HFF-Myc (cell line): ENCODE data around the gene PON3.
"Not testable (repeated sequence)": the region's sequence is repeated elsewhere in the genome, so short reads cannot be mapped to it uniquely, and the experiment has no call there.

Experiments used
- DNase-seq: peaks from one replicate; pipeline ENCODE4 v3.0.0-alpha.2; 2011; ENCODE audit warnings: low read depth; ENCODE audit errors: extremely low read depth
- H3K4me3 ChIP-seq: replicated peaks from 2 replicates; pipeline ENCODE4 v1.5.1; 2011; ENCODE audit warnings: low read depth, mild to moderate bottlenecking, control low read depth, low read length
- TF ChIP-seq, protein P1 (sequence below): IDR thresholded peaks from 2 replicates; pipeline ENCODE4 v1.5.1; 2012; ENCODE audit warnings: mild to moderate bottlenecking, low read depth, low read length, control low read depth; ENCODE audit errors: missing control alignments

The PON3 gene

GRCh38 chr7:95398155-95398940 is 2.2 kb upstream of the PON3 start:
- H3K4me3 ChIP-seq: no peak overlapping the region
- TF ChIP-seq, protein P1, sequence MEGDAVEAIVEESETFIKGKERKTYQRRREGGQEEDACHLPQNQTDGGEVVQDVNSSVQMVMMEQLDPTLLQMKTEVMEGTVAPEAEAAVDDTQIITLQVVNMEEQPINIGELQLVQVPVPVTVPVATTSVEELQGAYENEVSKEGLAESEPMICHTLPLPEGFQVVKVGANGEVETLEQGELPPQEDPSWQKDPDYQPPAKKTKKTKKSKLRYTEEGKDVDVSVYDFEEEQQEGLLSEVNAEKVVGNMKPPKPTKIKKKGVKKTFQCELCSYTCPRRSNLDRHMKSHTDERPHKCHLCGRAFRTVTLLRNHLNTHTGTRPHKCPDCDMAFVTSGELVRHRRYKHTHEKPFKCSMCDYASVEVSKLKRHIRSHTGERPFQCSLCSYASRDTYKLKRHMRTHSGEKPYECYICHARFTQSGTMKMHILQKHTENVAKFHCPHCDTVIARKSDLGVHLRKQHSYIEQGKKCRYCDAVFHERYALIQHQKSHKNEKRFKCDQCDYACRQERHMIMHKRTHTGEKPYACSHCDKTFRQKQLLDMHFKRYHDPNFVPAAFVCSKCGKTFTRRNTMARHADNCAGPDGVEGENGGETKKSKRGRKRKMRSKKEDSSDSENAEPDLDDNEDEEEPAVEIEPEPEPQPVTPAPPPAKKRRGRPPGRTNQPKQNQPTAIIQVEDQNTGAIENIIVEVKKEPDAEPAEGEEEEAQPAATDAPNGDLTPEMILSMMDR: no peak
- no peak for DNase-seq

DNA sequence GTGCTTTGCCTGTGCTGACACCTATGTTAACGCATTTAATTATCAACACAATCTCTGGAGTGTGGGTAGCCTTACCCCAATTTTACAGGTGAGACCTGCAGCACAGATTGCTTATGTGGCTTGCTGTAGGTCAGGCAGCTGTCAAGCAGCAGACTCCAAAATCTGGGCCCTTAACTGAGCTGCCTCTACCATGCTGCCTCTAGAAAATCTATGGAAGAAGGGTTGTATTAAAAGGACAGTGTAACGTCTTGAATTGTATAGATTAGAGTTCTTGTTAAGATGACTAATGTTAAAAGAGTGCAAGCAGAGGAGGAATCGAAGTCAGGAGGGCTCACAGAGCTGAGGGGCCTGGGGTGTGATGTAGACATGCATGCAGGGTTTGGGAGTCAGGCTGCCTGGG is 1.2 kb upstream of the PON3 start:
- TF ChIP-seq, protein P1: no peak
- DNase-seq: no peak
- no peak overlapping the region for H3K4me3 ChIP-seq

DNA sequence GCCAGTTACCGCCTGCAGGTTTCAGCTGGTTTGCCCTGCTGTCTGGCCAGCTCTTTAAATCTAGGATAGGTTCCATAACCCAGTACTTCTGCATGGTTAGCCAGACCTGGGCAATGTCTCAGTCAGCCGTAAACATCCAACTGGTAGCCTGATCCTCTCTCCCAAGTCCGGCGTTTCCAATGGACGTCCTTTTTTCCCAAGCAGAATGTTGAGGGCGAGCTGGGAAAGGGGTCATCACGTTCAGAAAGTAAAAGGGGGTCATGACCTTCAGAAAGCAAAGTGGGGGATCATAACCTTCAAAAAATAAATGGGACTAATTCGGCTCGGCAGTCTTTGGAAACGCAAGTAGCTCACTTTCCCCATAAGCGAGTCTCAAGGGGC is 430 bp downstream of the PON3 start:
- no peak overlapping the region for H3K4me3 ChIP-seq
- DNase-seq: no peak

GRCh38 chr7:95394370-95394769 is 1.8 kb downstream of the PON3 start:
- TF ChIP-seq, protein P1: no peak
- H3K4me3 ChIP-seq: no peak overlapping the region
- no peak for DNase-seq

More for the DNA sequence above, 430 bp downstream of the PON3 start:
- TF ChIP-seq, protein P1: no peak

- no peak overlapping the region for H3K4me3 ChIP-seq
- no peak for DNase-seq
- TF ChIP-seq, protein P1: no peak
These were observed 4.4 kb downstream of the PON3 start for GRCh38 chr7:95391761-95392160.

DNA sequence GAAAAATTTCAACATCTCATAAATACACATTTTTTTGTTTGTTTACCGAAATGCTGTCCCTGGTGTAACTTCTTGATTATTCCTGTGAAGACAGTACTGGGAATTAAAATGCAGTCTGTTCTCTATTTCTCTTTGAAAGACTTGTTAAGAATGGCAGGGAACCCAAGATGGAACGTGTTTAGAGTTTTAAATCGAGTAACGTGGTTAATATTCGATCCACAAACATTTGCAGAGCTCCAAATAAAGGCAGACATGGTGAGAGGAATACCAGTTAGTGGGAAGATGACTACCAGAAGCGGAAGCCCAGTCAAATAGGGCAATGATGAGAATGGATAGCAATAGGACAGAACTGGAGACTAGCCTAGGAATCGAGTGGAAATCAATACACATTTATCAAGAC is 6.7 kb downstream of the PON3 start:
- H3K4me3 ChIP-seq: no peak overlapping the region

GRCh38 chr7:95379457-95379856 is 16.7 kb downstream of the PON3 start:
- not testable (repeated sequence) for H3K4me3 ChIP-seq, DNase-seq

More for the DNA sequence above, 6.7 kb downstream of the PON3 start:
- no peak for DNase-seq
- TF ChIP-seq, protein P1: no peak
